CD4-positive, alpha-beta T cell treated with Interferon gamma for 1 hour (primary cell): ENCODE measurements around the gene HTRA3.
"Not testable (repeated sequence)": the region's sequence is repeated elsewhere in the genome, so short reads cannot be mapped to it uniquely, and the experiment has no call there.

Experiments
- DNase-seq: peaks from one replicate; pipeline ENCODE4 v3.0.0-alpha.2; 2020

Gene HTRA3

GRCh38 chr4:8349236-8349635 lies 79.7 kb downstream of the HTRA3 start:
- DNase-seq = not testable (repeated sequence)

- no peak for DNase-seq
Observed at GRCh38 chr4:8349664-8350236, 80.2 kb downstream of the HTRA3 start.

- no peak for DNase-seq
Observed at GRCh38 chr4:8350352-8350751, 80.8 kb downstream of the HTRA3 start.

GRCh38 chr4:8350841-8351461 lies 81.4 kb downstream of the HTRA3 start:
- no peak for DNase-seq

GRCh38 chr4:8351931-8352367 lies 82.4 kb downstream of the HTRA3 start:
- DNase-seq = no peak

GRCh38 chr4:8352368-8353157 lies 83.0 kb downstream of the HTRA3 start:
- DNase-seq = no peak

GRCh38 chr4:8353158-8353669 lies 83.7 kb downstream of the HTRA3 start:
- DNase-seq = no peak

GRCh38 chr4:8353912-8354453 lies 84.4 kb downstream of the HTRA3 start:
- DNase-seq = no peak

- DNase-seq = no peak
Observed at GRCh38 chr4:8355306-8355705, 85.8 kb downstream of the HTRA3 start.

GRCh38 chr4:8355864-8356565 lies 86.5 kb downstream of the HTRA3 start:
- DNase-seq = no peak
